GM21528 (cell line): ENCODE results near the gene GRM3.

Experiments
- ATAC-seq: cut with Tn5 transposase; IDR thresholded peaks from one replicate; pipeline ENCODE4 v1.9.1; 2021; ENCODE audit warnings: mild to moderate bottlenecking, moderate library complexity; ENCODE audit not compliant: unreplicated experiment, low FRiP score

The GRM3 gene

GRCh38 chr7:86884152-86884551, 240.4 kb downstream of the GRM3 start:
- ATAC-seq = no peak

DNA sequence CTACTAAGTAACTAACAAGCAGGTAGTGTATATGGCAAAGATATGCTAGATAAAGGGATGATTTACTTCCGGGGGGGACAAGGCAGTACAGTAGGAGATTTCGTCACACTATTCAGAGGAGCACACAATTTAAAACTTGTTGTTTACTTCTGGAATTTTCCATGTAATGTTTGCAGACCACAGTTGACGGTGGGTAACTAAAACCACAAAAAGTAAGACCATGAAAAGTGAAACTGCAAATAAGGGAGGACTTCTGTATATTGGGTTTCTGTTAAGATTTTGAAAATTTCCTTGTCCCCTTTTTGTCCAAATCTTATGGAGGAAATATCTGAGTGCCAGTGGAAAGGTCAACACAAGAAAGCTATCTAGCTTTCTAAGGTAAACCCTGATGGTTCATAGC, 245.8 kb downstream of the GRM3 start:
- no peak for ATAC-seq

- ATAC-seq = no peak
These were observed 254.5 kb downstream of the GRM3 start for GRCh38 chr7:86898171-86898570.

DNA sequence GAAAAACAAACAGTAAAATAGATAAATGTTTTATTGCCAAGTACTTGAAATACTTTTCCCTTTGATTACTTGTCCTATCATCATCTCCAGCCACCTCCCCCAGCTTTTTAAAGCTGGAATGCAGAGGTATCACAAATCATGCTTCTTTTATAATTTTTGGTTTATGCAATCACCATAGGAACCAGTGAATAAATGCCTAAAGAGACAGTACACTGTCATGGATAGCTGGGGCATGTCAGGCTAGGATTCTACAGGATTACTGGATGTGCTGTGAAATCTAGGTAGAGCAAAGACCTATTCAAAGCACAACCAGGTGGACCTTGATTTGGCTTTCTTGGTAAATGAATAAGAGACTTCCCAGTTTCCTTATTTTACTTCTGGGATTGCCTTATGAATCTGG, 257.2 kb downstream of the GRM3 start:
- ATAC-seq = no peak

GRCh38 chr7:86904949-86905834, 261.5 kb downstream of the GRM3 start:
- peak; percentile 68 for ATAC-seq

DNA sequence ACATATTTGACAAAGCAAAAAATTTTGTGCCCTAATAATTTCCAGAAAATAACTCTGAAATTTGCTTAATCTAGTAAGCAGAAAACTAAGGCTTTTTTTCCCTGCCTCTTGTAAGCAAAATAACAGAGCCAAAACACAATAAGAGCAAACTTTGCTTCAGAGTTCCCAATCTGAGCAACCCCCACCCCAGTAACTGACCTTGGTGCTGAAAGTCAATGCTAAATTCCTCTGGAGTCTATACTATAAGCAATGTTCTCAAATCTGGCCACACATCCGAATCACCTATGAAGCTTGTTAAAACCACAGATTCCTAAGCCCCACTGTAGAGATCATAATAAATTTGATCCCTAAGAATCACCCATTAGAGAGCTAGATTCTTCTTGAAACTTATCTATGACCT, 265.2 kb downstream of the GRM3 start:
- no peak for ATAC-seq

DNA sequence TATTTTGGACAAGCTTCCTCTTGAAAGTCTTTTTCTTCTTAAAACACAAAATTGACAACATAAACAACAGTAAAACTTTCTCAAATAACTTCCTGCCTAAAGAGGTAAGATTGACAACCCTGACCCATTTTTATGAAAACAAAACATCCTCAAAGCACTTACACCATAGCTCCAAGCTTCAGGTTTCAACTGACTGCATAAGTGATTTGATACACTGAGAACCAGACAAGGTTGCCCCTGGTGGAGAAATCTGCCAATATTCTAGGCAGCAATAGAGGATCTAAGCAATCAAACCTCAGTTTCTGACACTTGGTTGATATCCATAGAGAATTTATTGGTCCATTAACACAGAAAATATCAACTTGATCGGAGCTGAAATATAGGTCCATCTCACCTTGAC, 267.9 kb downstream of the GRM3 start:
- ATAC-seq = no peak

DNA sequence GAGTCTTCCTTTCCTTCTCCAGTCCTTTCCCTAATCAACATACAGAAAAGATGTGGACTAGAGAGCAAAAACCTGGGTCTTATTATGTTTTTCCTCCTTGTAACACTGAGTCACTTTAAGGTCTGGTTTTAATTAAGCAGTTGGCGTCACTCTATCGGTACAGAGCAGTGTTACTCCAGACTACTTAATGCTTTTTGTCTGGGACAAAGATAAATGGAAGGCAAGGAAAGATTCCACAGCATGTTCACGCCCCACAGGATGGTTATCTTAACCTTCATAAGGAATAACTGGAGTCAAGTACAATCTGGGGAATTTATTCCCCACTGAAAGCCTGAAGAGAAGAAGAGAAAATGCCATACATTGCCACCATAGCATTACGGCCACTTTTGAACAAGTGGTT, 270.0 kb downstream of the GRM3 start:
- ATAC-seq = no peak
